Mucosa of stomach (tissue), 1 donor: ENCODE data around the gene ADD1.

Experiments used
- H3K27me3 ChIP-seq: one replicate; pipeline ENCODE4 v1.7.0; 2013; ENCODE audit warnings: mild to moderate bottlenecking, low read length; ENCODE audit not compliant: control insufficient read depth, insufficient read depth
- H3K36me3 ChIP-seq: one replicate; pipeline ENCODE4 v1.7.0; 2013; ENCODE audit warnings: low read length; ENCODE audit not compliant: control insufficient read depth, insufficient read depth
- H3K4me1 ChIP-seq: one replicate; pipeline ENCODE4 v1.7.0; 2013; ENCODE audit warnings: mild to moderate bottlenecking, low read length; ENCODE audit not compliant: control insufficient read depth, insufficient read depth
- H3K4me3 ChIP-seq: one replicate; pipeline ENCODE4 v1.7.0; 2013; ENCODE audit warnings: low read length
- H3K9ac ChIP-seq: one replicate; pipeline ENCODE4 v1.7.0; 2013; ENCODE audit warnings: mild to moderate bottlenecking, low read length, moderate library complexity
- H3K9me3 ChIP-seq: one replicate; pipeline ENCODE4 v1.7.0; 2013; ENCODE audit warnings: mild to moderate bottlenecking, low read length, moderate library complexity; ENCODE audit not compliant: control insufficient read depth
- donor health status: Pancreatic carcinoma.

Gene ADD1

DNA sequence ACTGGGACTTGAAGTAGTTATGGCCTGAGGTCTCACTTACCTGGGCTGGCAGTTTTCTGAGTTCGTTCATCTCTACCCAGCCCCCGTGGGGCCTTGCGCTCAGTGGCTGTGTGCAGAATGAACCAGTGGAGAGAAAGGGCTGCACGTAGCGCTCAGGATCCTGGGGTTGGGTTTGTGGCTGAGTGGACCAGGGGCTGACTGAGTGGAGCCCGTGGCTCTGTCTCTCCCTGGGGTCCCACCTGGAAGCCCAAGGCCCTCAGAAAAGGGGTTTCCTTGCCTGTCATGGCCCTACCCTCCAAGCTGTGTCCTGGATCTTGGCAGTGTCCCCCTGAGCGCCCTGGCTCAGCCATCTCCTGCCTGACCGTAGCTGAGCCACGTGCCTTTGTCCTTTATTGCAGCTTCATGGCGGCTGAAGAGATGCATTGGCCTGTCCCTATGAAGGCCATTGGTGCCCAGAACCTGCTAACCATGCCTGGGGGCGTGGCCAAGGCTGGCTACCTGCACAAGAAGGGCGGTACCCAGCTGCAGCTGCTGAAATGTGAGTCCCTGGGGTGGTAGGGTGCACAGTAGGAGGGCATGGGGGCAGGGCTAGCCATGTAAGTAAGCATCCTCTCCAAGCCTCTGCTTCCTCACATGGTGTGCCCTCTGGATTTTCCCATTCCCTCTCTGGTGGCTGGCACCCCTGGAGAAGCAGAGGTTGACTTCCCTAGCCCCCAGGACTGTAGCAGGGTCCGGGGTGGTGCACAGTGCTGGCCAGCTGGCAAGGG lies 23.2 kb upstream of the ADD1 start:
- Histone ChIP-seq H3K9me3 (no peaks in the 10 kb centered on the region), H3K36me3 (peaks cover 13% of the 10 kb centered on the region), H3K4me3 (no peak overlapping the region), H3K27me3 (no peaks in the 10 kb centered on the region), H3K4me1 (peaks cover 24% of the 10 kb centered on the region), H3K9ac (no peak overlapping the region)

DNA sequence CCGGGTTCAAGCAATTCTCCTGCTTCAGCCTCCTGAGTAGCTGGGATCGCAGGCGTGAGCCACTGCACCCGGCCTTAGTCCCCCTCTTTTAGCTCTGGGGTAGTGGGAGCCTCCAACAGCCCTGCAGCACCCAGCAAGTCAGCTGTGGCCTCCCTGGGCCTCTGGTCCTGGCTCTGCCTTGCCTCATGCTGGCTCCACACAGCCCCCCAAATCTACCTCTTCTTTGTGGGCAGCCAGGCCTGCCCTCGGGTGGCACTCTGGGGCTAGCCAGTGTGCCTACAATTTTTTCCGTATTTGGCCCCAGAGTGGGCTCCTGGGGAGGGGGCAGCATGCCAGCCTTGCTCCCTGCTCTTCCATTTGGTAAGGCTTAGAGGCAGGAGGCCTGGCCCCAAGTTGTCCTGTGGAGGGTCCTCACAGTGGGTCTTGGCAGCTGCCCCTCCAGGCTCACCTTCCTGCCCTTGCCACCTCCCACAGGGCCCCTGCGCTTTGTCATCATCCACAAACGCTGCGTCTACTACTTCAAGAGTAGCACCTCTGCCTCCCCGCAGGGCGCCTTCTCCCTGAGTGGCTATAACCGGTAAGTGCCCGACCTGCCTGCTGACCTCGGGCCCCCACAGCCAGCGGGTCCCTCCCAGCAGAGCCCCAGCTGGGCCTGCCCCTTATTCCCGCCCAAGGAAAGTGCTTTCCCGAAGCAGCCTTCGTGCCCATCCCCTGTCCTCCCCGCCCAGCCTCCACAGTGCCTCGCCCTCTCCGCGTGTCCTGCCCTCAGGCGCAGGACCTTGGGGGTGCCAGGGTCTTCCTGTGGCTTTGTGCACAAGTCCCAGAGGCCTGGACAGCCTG lies 21.0 kb upstream of the ADD1 start:
- Histone ChIP-seq H3K27me3 (no peaks in the 10 kb centered on the region), H3K9me3 (no peaks in the 10 kb centered on the region), H3K9ac (no peak overlapping the region), H3K4me1 (peaks cover 15% of the 10 kb centered on the region), H3K36me3 (peaks cover 18% of the 10 kb centered on the region), H3K4me3 (no peak overlapping the region)

DNA sequence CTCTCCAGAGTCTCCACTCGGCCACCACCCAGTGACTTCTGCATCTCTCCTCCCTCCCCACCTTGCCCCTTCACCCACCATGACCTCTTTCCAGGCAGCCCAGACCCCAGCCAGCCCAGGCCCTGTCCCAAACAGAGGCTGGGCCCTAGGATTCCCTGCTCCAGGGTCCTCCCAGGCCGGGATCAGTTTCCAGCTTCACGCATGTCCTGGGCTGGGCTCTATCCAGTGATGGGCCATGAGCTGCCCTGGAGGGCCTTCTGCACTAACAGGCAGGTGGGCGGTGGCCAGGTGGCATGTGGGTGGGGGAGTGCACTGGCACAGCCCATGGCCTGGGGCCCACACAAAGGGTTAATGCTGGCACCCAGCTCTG lies 20.4 kb upstream of the ADD1 start:
- Histone ChIP-seq H3K36me3 (peaks cover 18% of the 10 kb centered on the region), H3K9ac (no peak overlapping the region), H3K9me3 (no peaks in the 10 kb centered on the region), H3K4me3 (no peak overlapping the region), H3K27me3 (no peaks in the 10 kb centered on the region), H3K4me1 (peaks cover 12% of the 10 kb centered on the region)

DNA sequence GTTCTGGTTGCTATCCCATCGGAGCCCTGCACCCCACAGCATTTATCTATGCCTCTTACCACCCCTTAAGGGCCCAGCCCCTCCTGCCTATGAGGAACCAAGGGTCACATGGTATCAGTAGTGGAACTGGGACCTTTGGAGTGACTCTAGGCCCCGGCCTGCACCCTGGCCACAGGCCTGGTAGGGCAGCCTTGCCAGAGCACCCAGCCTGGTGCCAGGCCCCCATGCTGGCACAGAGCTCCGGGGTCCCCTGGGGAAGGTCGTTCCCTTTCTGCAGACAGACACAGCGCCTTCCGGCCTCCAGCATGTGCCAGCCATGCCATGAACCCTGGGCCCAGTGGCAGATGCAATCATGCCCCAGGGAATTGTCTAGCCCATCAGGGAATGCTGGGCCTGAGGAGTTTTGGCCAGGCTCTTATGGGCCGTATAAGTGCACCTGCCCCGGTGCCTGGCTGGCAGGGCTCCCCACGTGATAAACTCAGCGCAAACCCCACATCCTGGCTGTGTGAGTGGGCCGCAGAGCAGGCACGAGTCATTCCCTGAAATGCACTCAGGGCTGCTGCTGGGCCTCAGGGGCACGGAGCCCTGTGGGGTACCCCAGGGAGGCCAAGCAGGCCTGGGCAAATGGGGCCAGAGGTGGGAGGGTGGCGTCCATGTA lies 19.8 kb upstream of the ADD1 start:
- Histone ChIP-seq H3K9ac (no peak overlapping the region), H3K9me3 (no peaks in the 10 kb centered on the region), H3K4me1 (peaks cover 12% of the 10 kb centered on the region), H3K36me3 (peaks cover 18% of the 10 kb centered on the region), H3K4me3 (no peak overlapping the region), H3K27me3 (no peaks in the 10 kb centered on the region)

DNA sequence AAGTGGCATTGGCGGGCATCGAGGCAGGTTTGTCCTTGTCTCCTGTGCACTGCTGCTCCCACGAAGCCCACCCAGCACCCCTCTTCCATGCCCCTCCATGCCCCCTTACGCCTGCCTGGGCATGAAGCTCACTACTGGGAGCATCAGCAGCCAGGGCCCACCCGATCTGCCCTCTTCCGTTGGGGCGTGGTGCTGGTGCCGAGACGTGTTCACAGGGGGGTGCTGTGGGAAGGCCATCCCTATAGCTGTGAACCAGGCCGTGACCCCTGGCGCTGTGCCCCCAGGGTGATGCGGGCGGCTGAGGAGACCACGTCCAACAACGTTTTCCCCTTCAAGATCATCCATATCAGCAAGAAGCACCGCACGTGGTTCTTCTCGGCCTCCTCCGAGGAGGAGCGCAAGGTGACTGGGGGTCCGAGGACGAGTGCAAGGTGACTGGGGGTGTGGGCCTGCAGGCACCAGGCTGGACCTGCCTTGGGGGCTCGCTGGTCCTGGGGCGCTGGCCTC lies 19.3 kb upstream of the ADD1 start:
- Histone ChIP-seq H3K4me3 (no peak overlapping the region), H3K9ac (no peak overlapping the region), H3K27me3 (no peaks in the 10 kb centered on the region), H3K4me1 (peaks cover 12% of the 10 kb centered on the region), H3K36me3 (peaks cover 18% of the 10 kb centered on the region), H3K9me3 (no peaks in the 10 kb centered on the region)

DNA sequence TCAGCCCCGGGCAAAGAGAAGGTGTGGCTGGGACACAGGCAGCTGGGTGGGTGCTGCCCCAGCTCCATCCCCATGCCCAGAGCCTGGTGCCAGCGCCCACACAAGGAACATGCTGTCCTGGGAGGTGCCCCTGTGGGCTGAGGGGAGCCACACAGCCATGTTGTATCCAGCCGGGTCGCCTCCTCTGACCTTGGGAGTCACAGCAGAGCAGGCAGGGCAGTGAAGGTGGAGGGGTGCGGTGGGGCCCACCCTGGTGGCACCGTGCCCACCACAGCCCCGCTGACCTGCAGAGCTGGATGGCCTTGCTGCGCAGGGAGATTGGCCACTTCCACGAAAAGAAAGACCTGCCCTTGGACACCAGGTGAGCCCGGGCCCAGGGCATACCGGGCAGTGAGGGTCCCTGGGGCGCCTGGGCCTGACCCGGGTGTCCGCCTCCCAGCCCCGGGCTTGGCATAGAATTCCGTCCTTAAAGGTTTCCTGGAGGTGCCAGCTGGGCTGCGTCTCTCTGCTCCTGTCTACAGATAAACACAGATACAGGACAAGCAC lies 18.7 kb upstream of the ADD1 start:
- peaks cover 18% of the 10 kb centered on the region for H3K36me3 ChIP-seq
- no peak overlapping the region for H3K4me3 ChIP-seq
- H3K27me3 ChIP-seq, result no peaks in the 10 kb centered on the region
- H3K4me1 ChIP-seq, result peaks cover 7% of the 10 kb centered on the region
- no peak overlapping the region for H3K9ac ChIP-seq
- no peaks in the 10 kb centered on the region for H3K9me3 ChIP-seq

DNA sequence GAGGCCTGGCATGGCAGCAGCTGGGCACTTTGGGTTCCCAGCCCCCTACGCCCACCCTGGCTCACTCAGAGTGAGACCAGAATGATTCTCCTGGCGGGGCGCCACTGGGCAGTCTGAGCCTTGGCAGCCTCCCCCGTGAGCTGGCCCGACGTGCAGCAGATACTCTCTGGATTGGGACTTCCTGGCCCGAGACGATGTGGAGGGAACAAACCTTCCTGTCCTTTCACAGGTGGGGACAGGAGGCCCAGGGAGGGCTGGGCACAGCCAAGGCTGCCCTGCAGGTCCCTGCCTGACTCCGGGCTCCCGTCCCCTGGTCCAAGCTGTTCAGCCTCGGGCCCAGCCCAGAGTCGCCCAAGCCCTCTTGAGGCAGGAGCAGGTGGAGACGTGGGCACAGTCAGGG lies 17.9 kb upstream of the ADD1 start:
- H3K4me3 ChIP-seq, result no peak overlapping the region
- no peaks in the 10 kb centered on the region for H3K27me3 ChIP-seq
- H3K9ac ChIP-seq, result no peak overlapping the region
- H3K9me3 ChIP-seq, result no peaks in the 10 kb centered on the region
- H3K4me1 ChIP-seq, result no peaks in the 10 kb centered on the region
- peaks cover 18% of the 10 kb centered on the region for H3K36me3 ChIP-seq

DNA sequence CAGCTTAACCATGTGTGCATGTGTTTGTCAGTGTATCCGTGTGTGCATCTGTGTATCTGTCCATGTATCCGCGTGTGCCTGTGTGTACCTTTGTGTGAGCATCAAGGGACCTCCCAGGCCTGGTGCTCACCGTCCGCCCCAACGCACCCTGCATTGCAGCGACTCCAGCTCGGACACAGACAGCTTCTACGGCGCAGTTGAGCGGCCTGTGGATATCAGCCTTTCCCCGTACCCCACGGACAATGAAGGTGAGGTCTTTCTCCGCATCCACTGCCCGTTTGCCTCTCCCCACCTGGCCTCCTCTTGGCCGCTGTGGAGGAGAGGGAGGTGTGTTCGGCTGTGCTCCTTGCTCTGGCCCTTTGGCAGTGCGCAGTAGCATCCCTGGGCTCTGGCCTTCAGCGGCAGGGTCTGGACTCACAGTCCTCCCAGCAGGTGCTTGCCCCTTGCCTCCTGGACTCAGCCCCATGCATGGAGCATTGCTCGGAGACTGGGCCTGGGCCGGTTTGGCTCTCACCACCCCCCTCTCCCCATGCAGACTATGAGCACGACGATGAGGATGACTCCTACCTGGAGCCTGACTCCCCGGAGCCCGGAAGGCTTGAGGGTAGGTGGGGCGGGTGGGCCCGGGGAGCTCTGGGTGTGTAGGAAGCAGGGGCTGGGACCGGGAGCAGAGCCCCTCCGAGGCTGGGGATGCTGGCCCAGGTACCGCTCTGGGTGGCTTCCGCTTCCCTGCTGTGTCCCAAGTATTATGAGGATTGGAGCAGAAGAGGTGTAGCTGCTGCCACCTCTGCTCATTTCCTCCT lies 16.4 kb upstream of the ADD1 start:
- Histone ChIP-seq H3K4me3 (no peak overlapping the region), H3K4me1 (no peaks in the 10 kb centered on the region), H3K36me3 (peaks cover 25% of the 10 kb centered on the region), H3K9me3 (no peaks in the 10 kb centered on the region), H3K9ac (no peak overlapping the region), H3K27me3 (no peaks in the 10 kb centered on the region)

DNA sequence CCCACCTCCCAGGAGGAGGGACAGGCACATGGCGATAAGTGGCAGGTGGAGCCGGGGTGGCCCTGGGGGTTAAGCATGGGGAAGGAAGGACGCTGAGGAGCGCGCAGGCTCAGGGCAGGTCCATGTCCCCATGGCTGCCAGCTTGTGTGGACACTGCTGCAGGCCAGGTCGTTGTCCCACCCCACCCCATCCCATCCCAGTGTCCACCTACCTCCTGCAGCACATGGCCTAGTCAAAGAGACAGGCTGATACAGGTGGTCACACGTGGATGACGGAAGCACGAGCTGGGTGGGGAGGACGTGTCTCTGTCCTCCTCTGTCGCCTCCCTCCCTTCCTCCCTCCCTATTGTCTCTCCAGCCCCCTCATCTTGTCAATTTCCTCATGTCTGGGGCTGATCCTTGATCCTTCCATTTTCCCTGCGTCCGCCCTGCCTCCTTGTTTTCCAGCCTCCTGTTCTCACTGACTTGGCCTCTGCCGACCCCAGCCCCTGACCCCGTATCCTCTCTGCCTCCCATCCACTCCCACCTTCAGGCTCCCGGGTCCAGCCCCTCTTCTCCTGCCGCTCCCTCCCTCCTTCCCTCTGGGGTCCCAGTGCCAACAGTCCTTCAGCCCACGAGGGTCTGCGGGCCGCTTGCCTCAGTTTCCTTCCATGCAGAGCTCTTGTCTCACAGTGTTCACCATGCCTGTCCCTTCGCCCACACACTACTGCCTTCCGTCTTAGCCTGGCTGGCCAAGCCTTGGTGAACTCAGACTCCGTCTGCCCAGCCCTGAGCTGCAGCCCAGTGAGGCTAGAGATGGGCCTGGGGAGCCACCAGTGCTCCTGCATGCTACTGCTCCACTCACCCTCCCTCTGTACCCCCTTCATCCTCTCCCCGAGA lies 15.5 kb upstream of the ADD1 start:
- Histone ChIP-seq H3K9ac (no peak overlapping the region), H3K4me3 (no peak overlapping the region), H3K36me3 (peaks cover 22% of the 10 kb centered on the region), H3K9me3 (no peaks in the 10 kb centered on the region), H3K4me1 (no peaks in the 10 kb centered on the region), H3K27me3 (no peaks in the 10 kb centered on the region)

DNA sequence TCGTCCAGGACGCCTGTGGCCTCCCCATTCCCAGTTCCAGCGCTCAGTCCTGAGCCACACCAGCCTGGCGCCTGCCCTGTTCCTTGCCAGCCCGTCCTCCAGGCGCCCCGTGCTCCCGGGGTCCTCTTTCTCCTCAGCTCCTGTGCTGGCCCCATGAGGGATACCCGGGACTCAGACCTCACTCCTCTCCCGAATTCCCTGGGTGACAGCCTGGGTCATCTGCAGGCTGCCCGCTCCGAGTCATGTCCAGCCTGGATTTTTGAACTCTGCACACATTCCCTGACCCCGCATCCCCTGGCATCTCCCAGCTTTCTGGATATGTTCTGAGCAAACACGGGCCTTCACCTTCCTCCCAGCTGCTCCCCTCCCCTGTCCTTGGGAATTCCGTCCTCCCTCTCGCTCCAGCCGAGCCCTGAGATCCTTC lies 14.9 kb upstream of the ADD1 start:
- Histone ChIP-seq H3K9ac (no peak overlapping the region), H3K4me3 (no peak overlapping the region), H3K4me1 (no peaks in the 10 kb centered on the region), H3K36me3 (peaks cover 18% of the 10 kb centered on the region), H3K27me3 (no peaks in the 10 kb centered on the region), H3K9me3 (no peaks in the 10 kb centered on the region)
